HG03196 (cell line): ENCODE measurements around the gene AARS2.

Experiments used
- ATAC-seq: cut with Tn5 transposase; IDR thresholded peaks from one replicate; pipeline ENCODE4 v1.9.1; 2021; ENCODE audit not compliant: unreplicated experiment

Gene AARS2

GRCh38 chr6:44251576-44252524 is 61.3 kb downstream of the AARS2 start:
- ATAC-seq, result no peak

GRCh38 chr6:44250718-44251123 is 62.4 kb downstream of the AARS2 start:
- ATAC-seq, result no peak

GRCh38 chr6:44250067-44250717 is 63.0 kb downstream of the AARS2 start:
- ATAC-seq, result no peak
